Measurements from ENCODE around the gene DMKN.

DNA sequence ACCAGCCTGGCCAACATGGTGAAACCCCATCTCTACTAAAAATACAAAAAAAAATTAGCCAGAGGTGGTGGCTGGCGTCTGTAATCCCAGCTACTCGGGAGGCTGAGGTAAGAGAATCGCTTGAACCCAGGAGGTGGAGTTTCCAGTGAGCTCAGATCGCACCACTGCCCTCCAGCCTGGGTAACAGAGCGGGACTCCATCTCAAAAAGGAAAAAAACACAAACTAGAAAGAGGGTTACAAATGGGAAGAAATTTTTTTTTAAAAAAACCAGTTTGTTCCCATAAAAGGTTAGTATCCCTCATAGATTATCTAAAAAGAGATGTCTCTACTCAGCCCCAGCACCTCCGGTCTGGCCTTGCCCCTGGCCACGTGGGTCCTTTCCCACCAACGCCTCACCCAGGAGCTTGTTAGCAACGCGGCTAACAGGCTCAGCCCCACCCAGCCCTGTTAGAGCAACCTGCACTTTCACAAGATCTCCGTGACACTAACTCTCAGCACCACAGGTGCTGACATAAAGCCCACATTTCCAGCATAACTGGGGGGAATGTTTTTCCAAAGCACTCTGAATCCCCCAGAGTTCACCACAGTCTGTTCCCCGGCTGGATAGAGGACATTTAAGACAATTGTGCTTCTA lies 4.3 kb downstream of the DMKN start:
- TF ChIP-seq, protein P1, sequence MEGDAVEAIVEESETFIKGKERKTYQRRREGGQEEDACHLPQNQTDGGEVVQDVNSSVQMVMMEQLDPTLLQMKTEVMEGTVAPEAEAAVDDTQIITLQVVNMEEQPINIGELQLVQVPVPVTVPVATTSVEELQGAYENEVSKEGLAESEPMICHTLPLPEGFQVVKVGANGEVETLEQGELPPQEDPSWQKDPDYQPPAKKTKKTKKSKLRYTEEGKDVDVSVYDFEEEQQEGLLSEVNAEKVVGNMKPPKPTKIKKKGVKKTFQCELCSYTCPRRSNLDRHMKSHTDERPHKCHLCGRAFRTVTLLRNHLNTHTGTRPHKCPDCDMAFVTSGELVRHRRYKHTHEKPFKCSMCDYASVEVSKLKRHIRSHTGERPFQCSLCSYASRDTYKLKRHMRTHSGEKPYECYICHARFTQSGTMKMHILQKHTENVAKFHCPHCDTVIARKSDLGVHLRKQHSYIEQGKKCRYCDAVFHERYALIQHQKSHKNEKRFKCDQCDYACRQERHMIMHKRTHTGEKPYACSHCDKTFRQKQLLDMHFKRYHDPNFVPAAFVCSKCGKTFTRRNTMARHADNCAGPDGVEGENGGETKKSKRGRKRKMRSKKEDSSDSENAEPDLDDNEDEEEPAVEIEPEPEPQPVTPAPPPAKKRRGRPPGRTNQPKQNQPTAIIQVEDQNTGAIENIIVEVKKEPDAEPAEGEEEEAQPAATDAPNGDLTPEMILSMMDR (IDR thresholded peaks at IDR 0.05; ENCODE audit: insufficient read depth, low read length, poor library complexity, severe bottlenecking), result no peak
- TF ChIP-seq EZH2phosphoT487 (conservative IDR thresholded peaks at IDR 0.05; ENCODE audit: low read length), result no peak

All from SU-DHL-6 (cell line).